SU-DHL-6 (cell line): Measurements from ENCODE around the gene ENO1.

ENCODE experiments used
- CTCF ChIP-seq: fragments of 200-600 bp; sonication (generic); IDR thresholded peaks from one replicate; pipeline ENCODE4 v1.5.1; 2017; ENCODE audit warnings: antibody characterized with exemption, mild to moderate bottlenecking, low read length, moderate library complexity; ENCODE audit not compliant: insufficient read depth, poor library complexity, severe bottlenecking
- EZH2phosphoT487 ChIP-seq: fragments of 200-600 bp; sonication (generic), shearing (Covaris generic); conservative IDR thresholded peaks from 2 replicates; pipeline ENCODE4 v1.6.1; 2018; ENCODE audit warnings: mild to moderate bottlenecking, antibody characterized with exemption, low read length, moderate library complexity, mixed read lengths

- TF ChIP-seq CTCF (no peak), EZH2phosphoT487 (no peak)
Measured at GRCh38 chr1:8856689-8857412, 21.6 kb downstream of the ENO1 start.
